ENCODE results near the gene TAOK3. TPM values are rescaled to one million over a fixed set of nuclear protein-coding genes. Genes with fewer than 3 reads are reported as not detected.

TAOK3 gene
- total and polyA plus RNA-seq, 10 of the 15 experiments (the other 5 are each of a cell fraction or from before 2014, with no cell fraction given) = 41.3 to 131 (median 57.8) TPM

DNA sequence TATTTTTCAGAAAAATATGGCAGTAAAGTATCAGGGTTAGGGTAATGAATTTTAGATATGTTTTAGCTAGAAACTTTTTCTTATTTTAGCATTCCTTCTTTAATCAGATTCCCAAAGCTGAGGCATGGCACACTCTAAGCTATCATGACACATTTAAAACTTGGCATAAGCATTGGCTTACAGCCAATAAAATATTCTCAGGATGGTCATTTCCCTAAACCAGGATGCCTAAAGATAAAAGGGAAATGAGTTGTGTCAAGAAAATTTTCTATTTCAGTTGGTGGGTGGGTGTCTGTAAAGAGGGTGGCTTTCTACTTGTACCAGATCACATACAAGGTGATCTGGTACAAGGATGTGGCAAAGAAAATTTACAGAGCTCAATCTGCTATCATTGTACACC, 189.0 kb downstream of the TAOK3 start:
- in situ Hi-C loops (cut with MboI) = loop anchor here (5.0 kb wide), 1 partner anchor 189 kb away; the partner anchor contains the start of gene TAOK3
- Histone ChIP-seq H3K27ac (ENCODE audit: control insufficient read depth, insufficient read depth) (peak overlapping the region; percentile 68; the same call in 1 of the 2 replicates), H3K36me3 (ENCODE audit: control insufficient read depth in 2 of 2, insufficient read depth in 2 of 2, low read length in 1 of 2) (peaks cover 9 to 12% of the 10 kb centered on the region in 2 experiments), H3K4me2 (ENCODE audit: control insufficient read depth, insufficient read depth) (0 out of 2 replicates have a peak overlapping the region, but pooled peaks have one; percentile 1), H2AFZ (ENCODE audit: control insufficient read depth, low read depth, low read length) (no peak overlapping the region), H3K27me3 (replicated peaks in 1 of 2; ENCODE audit: control insufficient read depth in 2 of 2, insufficient read depth in 2 of 2, low read length in 1 of 2) (no peaks in the 10 kb centered on the region), H3K9ac (ENCODE audit: control insufficient read depth, insufficient read depth, low read length) (no peak overlapping the region), H3K79me2 (ENCODE audit: control insufficient read depth, insufficient read depth, low read length) (no peaks in the 10 kb centered on the region), H3K9me3 (replicated peaks; ENCODE audit: control insufficient read depth, insufficient read depth, low read length) (no peaks in the 10 kb centered on the region), H4K20me1 (ENCODE audit: control insufficient read depth, insufficient read depth) (no peaks in the 10 kb centered on the region), H3K4me1 (ENCODE audit: control insufficient read depth, insufficient read depth, low read length) (peaks cover 27% of the 10 kb centered on the region), H3K4me3 (no peak overlapping the region)
- FAIRE-seq (no peak), ATAC-seq (peak; percentile 24; the same call in 2 of the 3 replicates), DNase-seq (ENCODE audit: low read depth, low spot score) (no peak)
- RAD21 ChIA-PET (ENCODE audit: unreplicated experiment) = interaction anchor here (0.7 to 9.1 kb wide), 19 partner anchors 8 to 309 kb away, joined by 3 to 166 read pairs (median 5); partner anchors contain the start of genes PEBP1, SUDS3 and TAOK3
- no TSS peak for BruUV-seq (replicated peaks)
- POLR2A ChIA-PET = interaction anchor here (0.8 to 4.2 kb wide), 9 partner anchors 22 to 326 kb away, joined by 3 to 23 read pairs (median 4); partner anchors contain the start of gene SUDS3
- SMC1A ChIA-PET (ENCODE audit: uncharacterized antibody, unreplicated experiment) = interaction anchor here (0.6 to 6.5 kb wide), 25 partner anchors 9 to 222 kb away, joined by 3 to 185 read pairs (median 5); partner anchors contain the start of genes SUDS3 and TAOK3
- CTCF ChIA-PET = interaction anchor here (0.9 to 7.1 kb wide), 23 partner anchors 8 to 309 kb away, joined by 3 to 277 read pairs (median 5); partner anchors contain the start of genes PEBP1, SUDS3 and TAOK3
- no peak for TF ChIP-seq TARDBP (IDR thresholded peaks at IDR 0.05; ENCODE audit: borderline replicate concordance)
- no peak for TF ChIP-seq HDGF (IDR thresholded peaks at IDR 0.05)
- TF ChIP-seq POU2F2 (IDR thresholded peaks at IDR 0.05; ENCODE audit: borderline replicate concordance, low read depth, low read length) = no peak
- TF ChIP-seq STAT3 (IDR thresholded peaks at IDR 0.05; ENCODE audit: low read depth, low read length) = no peak
- TF ChIP-seq DPF2 (IDR thresholded peaks at IDR 0.05) = no peak
- 0 out of 2 replicates have a peak, but pooled peaks have one; percentile 27 for TF ChIP-seq IKZF1 (conservative IDR thresholded peaks at IDR 0.05)
- no peak for TF ChIP-seq NR2C2 (IDR thresholded peaks at IDR 0.05; ENCODE audit: borderline replicate concordance, control insufficient read depth, insufficient read length, low read depth)
- 0 out of 4 replicates have a peak, but pooled peaks of 1 of the 2 experiments have one; percentile 30 for TF ChIP-seq IKZF2 (IDR thresholded peaks at IDR 0.05)
- intact Hi-C loops (cut with micrococcal nuclease; ENCODE audit: unreplicated experiment) = loop anchor here (2.0 to 5.0 kb wide), 3 partner anchors 54 to 174 kb away; no protein-coding TSS in a partner anchor
